ELF-1 (cell line): Measurements from ENCODE around the gene MMP7.

ENCODE experiments used
- DNase-seq: peaks from one replicate; pipeline ENCODE4 v3.0.0-alpha.2; 2016; ENCODE audit warnings: low read depth, low spot score

The MMP7 gene

GRCh38 chr11:102495161-102496042 is 35.1 kb downstream of the MMP7 start:
- DNase-seq, result peak; percentile 76

- DNase-seq, result no peak
Measured at GRCh38 chr11:102494216-102494615, 36.3 kb downstream of the MMP7 start.

GRCh38 chr11:102493524-102493923 is 37.0 kb downstream of the MMP7 start:
- DNase-seq, result no peak

- no peak for DNase-seq
Measured at GRCh38 chr11:102491969-102492368, 38.6 kb downstream of the MMP7 start.

- no peak for DNase-seq
Measured at GRCh38 chr11:102489186-102490145, 41.1 kb downstream of the MMP7 start.

GRCh38 chr11:102488208-102488607 is 42.3 kb downstream of the MMP7 start:
- DNase-seq, result no peak

GRCh38 chr11:102487214-102487613 is 43.3 kb downstream of the MMP7 start:
- no peak for DNase-seq

GRCh38 chr11:102486584-102486983 is 44.0 kb downstream of the MMP7 start:
- no peak for DNase-seq

- DNase-seq, result no peak
Measured at GRCh38 chr11:102485095-102485722, 45.3 kb downstream of the MMP7 start.

- DNase-seq, result no peak
Measured at GRCh38 chr11:102482433-102482832, 48.1 kb downstream of the MMP7 start.

GRCh38 chr11:102479733-102480132 is 50.8 kb downstream of the MMP7 start:
- no peak for DNase-seq

GRCh38 chr11:102478673-102479299 is 51.8 kb downstream of the MMP7 start:
- DNase-seq, result no peak

GRCh38 chr11:102476812-102477211 is 53.7 kb downstream of the MMP7 start:
- peak; percentile 24 for DNase-seq

- DNase-seq, result no peak
Measured at GRCh38 chr11:102476069-102476468, 54.5 kb downstream of the MMP7 start.

GRCh38 chr11:102473543-102473942 is 57.0 kb downstream of the MMP7 start:
- DNase-seq, result no peak

GRCh38 chr11:102472127-102472526 is 58.4 kb downstream of the MMP7 start:
- no peak for DNase-seq

- DNase-seq, result no peak
Measured at GRCh38 chr11:102471474-102471873, 59.1 kb downstream of the MMP7 start.
